Renal cortical epithelial cell (primary cell): ENCODE measurements around the gene MEX3B. TPM values are rescaled to one million over a fixed set of nuclear protein-coding genes. Genes with fewer than 3 reads are reported as not detected.
"Not testable (repeated sequence)": the region's sequence is repeated elsewhere in the genome, so short reads cannot be mapped to it uniquely, and the experiment has no call there.

Experiments used
- DNase-seq: peaks from one replicate; pipeline ENCODE4 v3.0.0-alpha.2; 2011; ENCODE audit warnings: low read depth
- total RNA-seq: library from RNA; depleted of rRNA; stranded (reverse); fragments of >200 nt; gene quantifications from 2 replicates; pipeline ENCODE4 v1.2.3, GENCODE V29; 2014

Gene MEX3B
- total RNA-seq, 1 donor from 2014 or later, result 4.6 TPM

- no peak for DNase-seq
Measured at GRCh38 chr15:82005239-82005638, 40.6 kb downstream of the MEX3B start.

GRCh38 chr15:82003916-82004315 lies 41.9 kb downstream of the MEX3B start:
- DNase-seq, result no peak

GRCh38 chr15:81995081-81995480 lies 50.7 kb downstream of the MEX3B start:
- not testable (repeated sequence) for DNase-seq

- no peak for DNase-seq
Measured at GRCh38 chr15:81992523-81992922, 53.3 kb downstream of the MEX3B start.

Other genes with a start within 250 kb of the MEX3B start
- 26.9 and 27.6 TPM in 2 replicates for gene EFL1, start 216.7 kb upstream of the MEX3B start, total RNA-seq
- gene SAXO2, start 216.8 kb upstream of the MEX3B start, total RNA-seq, result under 0.01 and 2.3 TPM in 2 replicates